HEK293T (cell line): ENCODE data around the gene SFT2D1.

Experiments
- CTCF ChIA-PET: fragments of 350-600 bp; formaldehyde crosslinking; extraction: SDS; loops from one replicate; lab custom pipeline; 2021; ENCODE audit warnings: antibody characterized with exemption, inconsistent platforms; lab: Yijun Ruan, JAX
- POLR2A ChIA-PET: fragments of 350-600 bp; formaldehyde crosslinking; extraction: SDS; loops from one replicate; lab custom pipeline; 2020; ENCODE audit warnings: antibody characterized with exemption, inconsistent platforms; lab: Yijun Ruan, JAX
- DNase-seq: peaks from one replicate; pipeline ENCODE4 v3.0.0; 2012; ENCODE audit warnings: mixed read lengths; ENCODE audit errors: extremely low spot score
- ARNT ChIP-seq: fragments of 450-650 bp; IDR thresholded peaks from 2 replicates; pipeline ENCODE4 v1.6.1; 2017; ENCODE audit warnings: mild to moderate bottlenecking
- BHLHE40 ChIP-seq: fragments of 450-650 bp; IDR thresholded peaks from 2 replicates; pipeline ENCODE4 v1.6.1; 2016; ENCODE audit warnings: mild to moderate bottlenecking, moderate library complexity, borderline replicate concordance
- CTBP1 ChIP-seq: fragments of 450-650 bp; IDR thresholded peaks from 2 replicates; pipeline ENCODE4 v1.6.1; 2016; ENCODE audit warnings: borderline replicate concordance
- ELF4 ChIP-seq: fragments of 450-650 bp; IDR thresholded peaks from 2 replicates; pipeline ENCODE4 v1.6.1; 2017; ENCODE audit warnings: antibody characterized with exemption
- FOXA1 ChIP-seq: fragments of 450-650 bp; IDR thresholded peaks from 2 replicates; pipeline ENCODE4 v1.6.1; 2016; ENCODE audit warnings: mild to moderate bottlenecking
- FOXK2 ChIP-seq: fragments of 450-650 bp; IDR thresholded peaks from 2 replicates; pipeline ENCODE4 v1.6.1; 2016; ENCODE audit warnings: mild to moderate bottlenecking
- FOXM1 ChIP-seq: fragments of 450-650 bp; IDR thresholded peaks from 2 replicates; pipeline ENCODE4 v1.6.1; 2017; ENCODE audit warnings: mild to moderate bottlenecking, borderline replicate concordance
- HDGF ChIP-seq: fragments of 450-650 bp; IDR thresholded peaks from 2 replicates; pipeline ENCODE4 v1.6.1; 2017; ENCODE audit warnings: antibody characterized with exemption, borderline replicate concordance
- L3MBTL2 ChIP-seq: fragments of 450-650 bp; conservative IDR thresholded peaks from 2 replicates; pipeline ENCODE4 v1.6.1; 2016; ENCODE audit warnings: mild to moderate bottlenecking
- LEF1 ChIP-seq: fragments of 450-650 bp; IDR thresholded peaks from 2 replicates; pipeline ENCODE4 v1.6.1; 2017; ENCODE audit warnings: mild to moderate bottlenecking, borderline replicate concordance
- NFRKB ChIP-seq: fragments of 450-650 bp; IDR thresholded peaks from 2 replicates; pipeline ENCODE4 v1.6.1; 2016; ENCODE audit warnings: mild to moderate bottlenecking, moderate library complexity
- PKNOX1 ChIP-seq: fragments of 450-650 bp; IDR thresholded peaks from 2 replicates; pipeline ENCODE4 v1.6.1; 2016
- SP1 ChIP-seq: fragments of 450-650 bp; IDR thresholded peaks from 2 replicates; pipeline ENCODE4 v1.6.1; 2017
- SUZ12 ChIP-seq: fragments of 450-650 bp; IDR thresholded peaks from 2 replicates; pipeline ENCODE4 v1.6.1; 2016; ENCODE audit warnings: mild to moderate bottlenecking
- TARDBP ChIP-seq: fragments of 450-650 bp; IDR thresholded peaks from 2 replicates; pipeline ENCODE4 v1.6.1; 2016
- ZNF384 ChIP-seq: fragments of 450-650 bp; IDR thresholded peaks from 2 replicates; pipeline ENCODE4 v1.6.1; 2016

The SFT2D1 gene

GRCh38 chr6:166293731-166294584 lies 48.4 kb downstream of the SFT2D1 start:
- CTCF ChIA-PET = interaction anchor here (0.7 kb wide), 1 partner anchor 19 kb away, joined by 4 read pairs; no protein-coding TSS in a partner anchor
- TF ChIP-seq HDGF (no peak), FOXA1 (no peak), CTBP1 (no peak), ARNT (no peak), L3MBTL2 (no peak), PKNOX1 (no peak), BHLHE40 (no peak), FOXM1 (no peak), TARDBP (no peak), ZNF384 (no peak), SP1 (no peak), LEF1 (no peak)
- POLR2A ChIA-PET = interaction anchor here (1.1 kb wide), 1 partner anchor 88 kb away, joined by 4 read pairs; no protein-coding TSS in a partner anchor
- no peak for DNase-seq

GRCh38 chr6:166289207-166290060 lies 52.9 kb downstream of the SFT2D1 start:
- TF ChIP-seq PKNOX1 = no peak
- TF ChIP-seq BHLHE40 = no peak
- TF ChIP-seq SP1 = no peak
- no peak for TF ChIP-seq FOXA1
- no peak for TF ChIP-seq FOXM1
- ChIA-PET CTCF (no interaction called here), POLR2A (no interaction called here)
- DNase-seq = no peak

- TF ChIP-seq ZNF384 (no peak), FOXK2 (no peak), HDGF (no peak), SP1 (no peak)
- DNase-seq = no peak
- ChIA-PET CTCF (no interaction called here), POLR2A (no interaction called here)
Observed at GRCh38 chr6:166286839-166287271, 55.5 kb downstream of the SFT2D1 start.

GRCh38 chr6:166285233-166285632 lies 57.1 kb downstream of the SFT2D1 start:
- ChIA-PET CTCF (interaction anchor here (1.0 to 1.6 kb wide), 3 partner anchors 9 to 116 kb away, joined by 4 to 6 read pairs (median 5); no protein-coding TSS in a partner anchor), POLR2A (no interaction called here)
- no peak for TF ChIP-seq FOXK2
- no peak for DNase-seq

- no peak for TF ChIP-seq LEF1
- POLR2A ChIA-PET = no interaction called here
- CTCF ChIA-PET = interaction anchor here (1.0 to 1.6 kb wide), 2 partner anchors 9 to 116 kb away, joined by 4 to 5 read pairs; no protein-coding TSS in a partner anchor
- DNase-seq = no peak
Observed at GRCh38 chr6:166284640-166285039, 57.7 kb downstream of the SFT2D1 start.

- DNase-seq = no peak
- TF ChIP-seq HDGF = no peak
- TF ChIP-seq CTBP1 = no peak
- no peak for TF ChIP-seq ARNT
- no peak for TF ChIP-seq TARDBP
- no peak for TF ChIP-seq ZNF384
- no peak for TF ChIP-seq SUZ12
- ChIA-PET CTCF (interaction anchor here (1.0 kb wide), 1 partner anchor 31 kb away, joined by 3 read pairs; no protein-coding TSS in a partner anchor), POLR2A (no interaction called here)
Observed at GRCh38 chr6:166282394-166283032, 59.8 kb downstream of the SFT2D1 start.

GRCh38 chr6:166281104-166281503 lies 61.2 kb downstream of the SFT2D1 start:
- CTCF ChIA-PET = interaction anchor here (1.0 to 1.3 kb wide), 3 partner anchors 100 to 119 kb away, joined by 3 to 4 read pairs (median 4); no protein-coding TSS in a partner anchor

More at GRCh38 chr6:166281104-166281503, 61.2 kb downstream of the SFT2D1 start:
- no peak for TF ChIP-seq ELF4
- TF ChIP-seq ARNT = no peak
- TF ChIP-seq SP1 = no peak
- no peak for TF ChIP-seq NFRKB
- TF ChIP-seq FOXM1 = no peak
- TF ChIP-seq TARDBP = no peak
- no peak for TF ChIP-seq FOXA1
- no peak for TF ChIP-seq FOXK2
- no peak for TF ChIP-seq SUZ12
- TF ChIP-seq CTBP1 = no peak
- TF ChIP-seq BHLHE40 = no peak
- no peak for TF ChIP-seq L3MBTL2
- TF ChIP-seq LEF1 = no peak
- TF ChIP-seq PKNOX1 = no peak
- TF ChIP-seq ZNF384 = no peak
- no peak for TF ChIP-seq HDGF
- POLR2A ChIA-PET = no interaction called here
- DNase-seq = no peak
